ENCODE measurements around the gene PTTG1. TPM values are rescaled to one million over a fixed set of nuclear protein-coding genes. Genes with fewer than 3 reads are reported as not detected.

The PTTG1 gene
- total and polyA plus RNA-seq, 4 donors = 0.75 to 84.0 (median 5.6) TPM

DNA sequence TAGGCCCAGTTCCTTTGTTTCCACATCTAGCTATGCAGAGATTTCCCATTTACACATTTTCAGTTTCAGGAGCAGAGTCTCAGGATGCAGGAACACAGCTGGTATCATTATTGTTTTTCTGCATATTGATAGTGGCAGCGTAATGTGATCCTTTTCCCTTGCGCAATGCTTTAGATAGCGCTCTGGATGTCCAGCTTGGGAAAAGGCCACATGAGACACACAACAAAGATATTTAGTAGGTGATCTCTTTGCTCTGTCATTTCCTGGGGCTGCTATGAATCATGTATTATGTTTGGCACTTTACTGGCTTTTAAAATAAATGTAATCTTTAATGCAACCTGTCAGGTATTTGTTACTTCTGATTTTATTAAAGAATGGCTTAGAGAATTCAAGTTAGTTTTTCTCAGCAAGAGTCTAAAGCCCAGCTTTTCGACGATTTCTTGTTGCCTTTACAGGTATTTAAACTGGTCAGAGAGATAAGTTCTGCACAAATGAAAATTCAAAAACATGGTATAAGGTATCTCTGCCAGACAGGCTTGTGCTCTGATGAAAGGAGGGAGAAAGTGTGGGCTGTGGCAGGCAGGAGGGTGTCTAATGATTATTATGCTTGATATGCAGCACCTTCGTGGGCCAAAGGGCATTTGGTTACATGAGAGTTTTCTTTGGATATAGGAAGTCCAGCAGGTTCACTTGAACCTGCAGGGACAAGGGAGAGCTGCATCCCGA lies 42.2 kb downstream of the PTTG1 start:
- H3K27me3 ChIP-seq (ENCODE audit: control insufficient read depth in 4 of 4, insufficient read depth in 4 of 4, low read length in 3 of 4) = peaks cover 0 to 3% (median under 1%) of the 10 kb centered on the region in 4 donors
- no peaks in the 10 kb centered on the region for H3K36me3 ChIP-seq (ENCODE audit: control insufficient read depth in 4 of 4, insufficient read depth in 3 of 4, low read depth in 1 of 4, low read length in 3 of 4)
- H3K9ac ChIP-seq (ENCODE audit: low read depth in 1 of 2, low read length in 2 of 2) = no peak overlapping the region
- H3K4me1 ChIP-seq (ENCODE audit: control insufficient read depth in 4 of 4, insufficient read depth in 4 of 4, low read length in 3 of 4) = peaks cover 2 to 13% (median 13%) of the 10 kb centered on the region in 4 donors
- TF ChIP-seq NR2F2 (IDR thresholded peaks at IDR 0.05) (no peak), GABPA (IDR thresholded peaks at IDR 0.05 in 1 of 2, conservative IDR thresholded peaks at IDR 0.05 in 1 of 2) (no peak), TAF1 (conservative IDR thresholded peaks at IDR 0.05) (no peak), SP1 (IDR thresholded peaks at IDR 0.05) (no peak), HNF4A (conservative IDR thresholded peaks at IDR 0.05) (no peak), HNF4G (IDR thresholded peaks at IDR 0.05) (no peak), FOXA2 (IDR thresholded peaks at IDR 0.05) (no peak)
- TF ChIP-seq, protein P1, sequence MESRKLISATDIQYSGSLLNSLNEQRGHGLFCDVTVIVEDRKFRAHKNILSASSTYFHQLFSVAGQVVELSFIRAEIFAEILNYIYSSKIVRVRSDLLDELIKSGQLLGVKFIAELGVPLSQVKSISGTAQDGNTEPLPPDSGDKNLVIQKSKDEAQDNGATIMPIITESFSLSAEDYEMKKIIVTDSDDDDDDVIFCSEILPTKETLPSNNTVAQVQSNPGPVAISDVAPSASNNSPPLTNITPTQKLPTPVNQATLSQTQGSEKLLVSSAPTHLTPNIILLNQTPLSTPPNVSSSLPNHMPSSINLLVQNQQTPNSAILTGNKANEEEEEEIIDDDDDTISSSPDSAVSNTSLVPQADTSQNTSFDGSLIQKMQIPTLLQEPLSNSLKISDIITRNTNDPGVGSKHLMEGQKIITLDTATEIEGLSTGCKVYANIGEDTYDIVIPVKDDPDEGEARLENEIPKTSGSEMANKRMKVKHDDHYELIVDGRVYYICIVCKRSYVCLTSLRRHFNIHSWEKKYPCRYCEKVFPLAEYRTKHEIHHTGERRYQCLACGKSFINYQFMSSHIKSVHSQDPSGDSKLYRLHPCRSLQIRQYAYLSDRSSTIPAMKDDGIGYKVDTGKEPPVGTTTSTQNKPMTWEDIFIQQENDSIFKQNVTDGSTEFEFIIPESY (IDR thresholded peaks at IDR 0.05) = no peak
- TF ChIP-seq, protein P2, sequence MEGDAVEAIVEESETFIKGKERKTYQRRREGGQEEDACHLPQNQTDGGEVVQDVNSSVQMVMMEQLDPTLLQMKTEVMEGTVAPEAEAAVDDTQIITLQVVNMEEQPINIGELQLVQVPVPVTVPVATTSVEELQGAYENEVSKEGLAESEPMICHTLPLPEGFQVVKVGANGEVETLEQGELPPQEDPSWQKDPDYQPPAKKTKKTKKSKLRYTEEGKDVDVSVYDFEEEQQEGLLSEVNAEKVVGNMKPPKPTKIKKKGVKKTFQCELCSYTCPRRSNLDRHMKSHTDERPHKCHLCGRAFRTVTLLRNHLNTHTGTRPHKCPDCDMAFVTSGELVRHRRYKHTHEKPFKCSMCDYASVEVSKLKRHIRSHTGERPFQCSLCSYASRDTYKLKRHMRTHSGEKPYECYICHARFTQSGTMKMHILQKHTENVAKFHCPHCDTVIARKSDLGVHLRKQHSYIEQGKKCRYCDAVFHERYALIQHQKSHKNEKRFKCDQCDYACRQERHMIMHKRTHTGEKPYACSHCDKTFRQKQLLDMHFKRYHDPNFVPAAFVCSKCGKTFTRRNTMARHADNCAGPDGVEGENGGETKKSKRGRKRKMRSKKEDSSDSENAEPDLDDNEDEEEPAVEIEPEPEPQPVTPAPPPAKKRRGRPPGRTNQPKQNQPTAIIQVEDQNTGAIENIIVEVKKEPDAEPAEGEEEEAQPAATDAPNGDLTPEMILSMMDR (IDR thresholded peaks at IDR 0.05; ENCODE audit: low read depth, low read length, missing input control) = no peak
- TF ChIP-seq, protein P3, sequence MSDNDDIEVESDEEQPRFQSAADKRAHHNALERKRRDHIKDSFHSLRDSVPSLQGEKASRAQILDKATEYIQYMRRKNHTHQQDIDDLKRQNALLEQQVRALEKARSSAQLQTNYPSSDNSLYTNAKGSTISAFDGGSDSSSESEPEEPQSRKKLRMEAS (IDR thresholded peaks at IDR 0.05) = no peak
- no peaks in the 10 kb centered on the region for H3K9me3 ChIP-seq (ENCODE audit: control insufficient read depth in 4 of 4, low read length in 3 of 4)
- 56% methylated on average over 7 of the region's 7 CpGs for WGBS
- H3K27ac ChIP-seq (ENCODE audit: low read depth in 1 of 2, low read length in 2 of 2) = no peak overlapping the region
- DNase-seq (ENCODE audit: low spot score) = no peak
- no peak overlapping the region for H3K4me3 ChIP-seq (ENCODE audit: low read depth in 1 of 3, low read length in 3 of 3)

DNA sequence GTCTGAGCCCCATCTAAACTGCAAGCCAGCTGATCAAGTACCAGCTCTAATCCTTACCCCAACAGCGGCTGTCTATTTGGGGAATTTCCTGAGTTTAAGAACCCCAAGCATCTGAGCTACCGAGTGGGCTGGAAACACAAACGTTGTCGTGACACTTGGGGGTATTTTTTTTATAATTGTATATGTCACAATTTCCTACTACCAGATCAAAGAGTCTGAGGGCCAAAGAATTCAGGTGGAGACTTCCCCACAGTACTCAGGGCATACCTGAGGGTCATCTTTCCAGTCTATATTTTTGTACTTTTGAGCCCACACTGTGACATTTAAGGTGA lies 42.8 kb downstream of the PTTG1 start:
- TF ChIP-seq FOXA1 (IDR thresholded peaks at IDR 0.05) (no peak), HNF4A (conservative IDR thresholded peaks at IDR 0.05) (no peak), FOXA2 (IDR thresholded peaks at IDR 0.05) (no peak), SP1 (IDR thresholded peaks at IDR 0.05) (no peak), EGR1 (IDR thresholded peaks at IDR 0.05; ENCODE audit: low read depth in 2 of 2) (no peak), TAF1 (conservative IDR thresholded peaks at IDR 0.05) (no peak), GABPA (IDR thresholded peaks at IDR 0.05 in 1 of 2, conservative IDR thresholded peaks at IDR 0.05 in 1 of 2) (no peak), YY1 (IDR thresholded peaks at IDR 0.05) (no peak), RXRA (IDR thresholded peaks at IDR 0.05) (no peak)
- TF ChIP-seq, protein P2 (IDR thresholded peaks at IDR 0.05; ENCODE audit: low read depth, low read length, missing input control) = no peak
- TF ChIP-seq, protein P3 (IDR thresholded peaks at IDR 0.05) = no peak
- TF ChIP-seq, protein P4, sequence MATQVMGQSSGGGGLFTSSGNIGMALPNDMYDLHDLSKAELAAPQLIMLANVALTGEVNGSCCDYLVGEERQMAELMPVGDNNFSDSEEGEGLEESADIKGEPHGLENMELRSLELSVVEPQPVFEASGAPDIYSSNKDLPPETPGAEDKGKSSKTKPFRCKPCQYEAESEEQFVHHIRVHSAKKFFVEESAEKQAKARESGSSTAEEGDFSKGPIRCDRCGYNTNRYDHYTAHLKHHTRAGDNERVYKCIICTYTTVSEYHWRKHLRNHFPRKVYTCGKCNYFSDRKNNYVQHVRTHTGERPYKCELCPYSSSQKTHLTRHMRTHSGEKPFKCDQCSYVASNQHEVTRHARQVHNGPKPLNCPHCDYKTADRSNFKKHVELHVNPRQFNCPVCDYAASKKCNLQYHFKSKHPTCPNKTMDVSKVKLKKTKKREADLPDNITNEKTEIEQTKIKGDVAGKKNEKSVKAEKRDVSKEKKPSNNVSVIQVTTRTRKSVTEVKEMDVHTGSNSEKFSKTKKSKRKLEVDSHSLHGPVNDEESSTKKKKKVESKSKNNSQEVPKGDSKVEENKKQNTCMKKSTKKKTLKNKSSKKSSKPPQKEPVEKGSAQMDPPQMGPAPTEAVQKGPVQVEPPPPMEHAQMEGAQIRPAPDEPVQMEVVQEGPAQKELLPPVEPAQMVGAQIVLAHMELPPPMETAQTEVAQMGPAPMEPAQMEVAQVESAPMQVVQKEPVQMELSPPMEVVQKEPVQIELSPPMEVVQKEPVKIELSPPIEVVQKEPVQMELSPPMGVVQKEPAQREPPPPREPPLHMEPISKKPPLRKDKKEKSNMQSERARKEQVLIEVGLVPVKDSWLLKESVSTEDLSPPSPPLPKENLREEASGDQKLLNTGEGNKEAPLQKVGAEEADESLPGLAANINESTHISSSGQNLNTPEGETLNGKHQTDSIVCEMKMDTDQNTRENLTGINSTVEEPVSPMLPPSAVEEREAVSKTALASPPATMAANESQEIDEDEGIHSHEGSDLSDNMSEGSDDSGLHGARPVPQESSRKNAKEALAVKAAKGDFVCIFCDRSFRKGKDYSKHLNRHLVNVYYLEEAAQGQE (IDR thresholded peaks at IDR 0.05) = no peak
- TF ChIP-seq, protein P5, sequence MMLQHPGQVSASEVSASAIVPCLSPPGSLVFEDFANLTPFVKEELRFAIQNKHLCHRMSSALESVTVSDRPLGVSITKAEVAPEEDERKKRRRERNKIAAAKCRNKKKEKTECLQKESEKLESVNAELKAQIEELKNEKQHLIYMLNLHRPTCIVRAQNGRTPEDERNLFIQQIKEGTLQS (IDR thresholded peaks at IDR 0.05) = no peak
- TF ChIP-seq, protein P1 (IDR thresholded peaks at IDR 0.05) = no peak
- Histone ChIP-seq H3K27me3 (ENCODE audit: control insufficient read depth in 4 of 4, insufficient read depth in 4 of 4, low read length in 3 of 4) (peaks cover 0 to 3% (median under 1%) of the 10 kb centered on the region in 4 donors), H3K9ac (ENCODE audit: low read depth in 1 of 2, low read length in 2 of 2) (no peak overlapping the region), H3K9me3 (ENCODE audit: control insufficient read depth in 4 of 4, low read length in 3 of 4) (no peaks in the 10 kb centered on the region), H3K27ac (ENCODE audit: low read depth in 1 of 2, low read length in 2 of 2) (no peak overlapping the region), H3K4me1 (ENCODE audit: control insufficient read depth in 4 of 4, insufficient read depth in 4 of 4, low read length in 3 of 4) (peaks cover 2 to 13% (median 13%) of the 10 kb centered on the region in 4 donors), H3K36me3 (ENCODE audit: control insufficient read depth in 4 of 4, insufficient read depth in 3 of 4, low read depth in 1 of 4, low read length in 3 of 4) (no peaks in the 10 kb centered on the region), H3K4me3 (ENCODE audit: low read depth in 1 of 3, low read length in 3 of 3) (no peak overlapping the region)
- no peak for DNase-seq (ENCODE audit: low spot score)
- 62% methylated on average over 4 of the region's 4 CpGs for WGBS

Data from liver (tissue), 9 donors.